Nephron progenitor cell (in vitro differentiated cells): ENCODE data around the gene CEP68.
A peak's percentile ranks its signal among the peaks of the same experiment; 100 is the strongest.

Experiments used
- DNase-seq: peaks from one replicate; pipeline ENCODE4 v3.0.0; 2021
- H3K27ac Mint-ChIP-seq: 2 replicates; pipeline ENCODE4 v1.8.0; 2021; ENCODE audit warnings: mild to moderate bottlenecking, moderate library complexity, mixed read lengths
- H3K27me3 Mint-ChIP-seq: 2 replicates; pipeline ENCODE4 v1.8.0; 2021; ENCODE audit warnings: mild to moderate bottlenecking, low read depth, mixed read lengths; ENCODE audit not compliant: poor library complexity
- H3K36me3 Mint-ChIP-seq: 2 replicates; pipeline ENCODE4 v1.8.0; 2021; ENCODE audit warnings: low read depth, mixed read lengths
- H3K4me1 Mint-ChIP-seq: 2 replicates; pipeline ENCODE4 v1.8.0; 2021; ENCODE audit warnings: mixed read lengths
- H3K4me3 Mint-ChIP-seq: 2 replicates; pipeline ENCODE4 v1.8.0; 2021; ENCODE audit warnings: mild to moderate bottlenecking, moderate library complexity, mixed read lengths
- H3K9me3 Mint-ChIP-seq: 2 replicates; pipeline ENCODE4 v1.8.0; 2021; ENCODE audit warnings: mild to moderate bottlenecking, moderate library complexity, mixed read lengths
- CTCF ChIP-seq: fragments of 200-600 bp; sonication (generic); IDR thresholded peaks from 2 replicates; pipeline ENCODE4 v1.5.0; 2021; ENCODE audit warnings: antibody characterized with exemption

Gene CEP68

GRCh38 chr2:65059071-65059470 lies 2.9 kb downstream of the CEP68 start:
- Mint-ChIP-seq H3K27me3 (peaks cover 9% of the 10 kb centered on the region), H3K4me3 (peak overlapping the region; percentile 95), H3K27ac (no peak overlapping the region)

GRCh38 chr2:65061146-65061909 lies 5.1 kb downstream of the CEP68 start:
- Mint-ChIP-seq H3K4me1 (peaks cover 83% of the 10 kb centered on the region), H3K36me3 (peaks cover 7% of the 10 kb centered on the region), H3K27me3 (no peaks in the 10 kb centered on the region), H3K27ac (peak overlapping the region; percentile 69), H3K4me3 (no peak overlapping the region), H3K9me3 (no peaks in the 10 kb centered on the region)
- TF ChIP-seq CTCF: no peak
- no peak for DNase-seq

More at GRCh38 chr2:65059071-65059470, 2.9 kb downstream of the CEP68 start:
- no peaks in the 10 kb centered on the region for H3K9me3 Mint-ChIP-seq
- no peak for TF ChIP-seq CTCF
- no peak for DNase-seq
- peaks cover 80% of the 10 kb centered on the region for H3K4me1 Mint-ChIP-seq
- peaks cover 7% of the 10 kb centered on the region for H3K36me3 Mint-ChIP-seq

- H3K27ac Mint-ChIP-seq: peak overlapping the region; percentile 32
- no peaks in the 10 kb centered on the region for H3K9me3 Mint-ChIP-seq
- peaks cover 7% of the 10 kb centered on the region for H3K36me3 Mint-ChIP-seq
- H3K4me3 Mint-ChIP-seq: no peak overlapping the region
- no peaks in the 10 kb centered on the region for H3K27me3 Mint-ChIP-seq
- DNase-seq: no peak
- peaks cover 81% of the 10 kb centered on the region for H3K4me1 Mint-ChIP-seq
- no peak for TF ChIP-seq CTCF
These were observed 5.7 kb downstream of the CEP68 start for GRCh38 chr2:65061910-65062339.

- DNase-seq: no peak
- Mint-ChIP-seq H3K27ac (peak overlapping the region; percentile 88), H3K4me3 (peak overlapping the region; percentile 16), H3K4me1 (peaks cover 75% of the 10 kb centered on the region), H3K36me3 (peaks cover 7% of the 10 kb centered on the region), H3K9me3 (no peaks in the 10 kb centered on the region), H3K27me3 (no peaks in the 10 kb centered on the region)
- no peak for TF ChIP-seq CTCF
These were observed 6.9 kb downstream of the CEP68 start for GRCh38 chr2:65062843-65063825.

- TF ChIP-seq CTCF: peak; percentile 48
- Mint-ChIP-seq H3K36me3 (peaks cover 7% of the 10 kb centered on the region), H3K27me3 (no peaks in the 10 kb centered on the region), H3K4me1 (peaks cover 61% of the 10 kb centered on the region), H3K4me3 (no peak overlapping the region), H3K9me3 (no peaks in the 10 kb centered on the region), H3K27ac (peak overlapping the region; percentile 98)
- DNase-seq: peak; percentile 20
These were observed 8.7 kb downstream of the CEP68 start for GRCh38 chr2:65064728-65065552.
